Astrocyte of the spinal cord (primary cell): Measurements from ENCODE around the gene TLR2.

Source experiments
- DNase-seq: peaks from one replicate; pipeline ENCODE4 v3.0.0; 2011; ENCODE audit warnings: low read depth, low spot score
- H3K4me3 ChIP-seq: 2 replicates; pipeline ENCODE4 v1.5.1; 2011; ENCODE audit warnings: low read depth, mild to moderate bottlenecking, low read length, moderate library complexity
- CTCF ChIP-seq: IDR thresholded peaks from 2 replicates; pipeline ENCODE4 v1.5.1; 2012; ENCODE audit warnings: low read depth, mild to moderate bottlenecking, low read length, inconsistent platforms
- in situ Hi-C: cut with HindIII; loops from 2 replicates; pipeline ENCODE4 v1.10.0; 2017; ENCODE audit warnings: low sequenced_read_pairs

Gene TLR2

DNA sequence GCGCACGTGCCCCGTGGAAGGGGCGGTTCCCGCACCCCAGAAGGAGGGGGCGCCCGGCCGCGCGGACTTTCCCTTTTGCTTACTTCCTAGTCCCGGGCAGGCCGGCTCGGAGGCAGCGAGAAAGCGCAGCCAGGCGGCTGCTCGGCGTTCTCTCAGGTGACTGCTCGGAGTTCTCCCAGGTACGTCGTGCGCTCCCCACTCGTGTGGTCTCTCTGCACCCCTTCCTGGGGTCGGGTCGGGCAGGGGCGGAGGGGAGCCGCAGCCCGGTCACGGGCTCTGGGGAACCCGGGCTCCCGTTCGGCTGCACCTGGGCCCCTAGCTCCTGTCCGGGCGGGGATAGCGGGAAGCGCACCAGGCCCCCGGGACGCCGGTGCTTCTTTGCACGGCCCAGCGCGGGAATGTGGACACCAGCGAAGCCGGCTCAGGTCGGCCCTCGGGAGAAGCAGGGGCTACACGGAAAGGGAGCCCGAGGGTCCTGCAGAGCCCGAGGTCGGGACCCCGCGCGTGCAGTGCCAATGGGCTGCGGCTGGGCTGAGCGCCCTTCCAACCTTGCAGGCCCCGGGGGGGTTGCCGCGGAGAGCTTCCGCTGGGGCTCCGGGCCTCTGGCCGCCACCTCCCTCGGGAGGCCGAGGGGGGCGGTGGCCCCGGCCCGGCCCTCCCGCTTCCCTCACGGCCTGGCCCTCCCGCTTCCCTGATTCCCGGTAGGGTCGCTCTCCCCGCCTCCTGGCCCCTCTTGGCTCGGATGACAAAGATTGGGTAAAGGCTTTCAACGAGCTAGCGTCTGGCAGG is at the start of gene TLR2:
TSS of gene TLR2 (plus strand) at position 99 of the 789 bp plus-strand sequence. CDS start 18,628 bp downstream, outside the sequence.
- no peak for DNase-seq
- H3K4me3 ChIP-seq: peak within 1 kb of the TSS; percentile 45
- TF ChIP-seq CTCF: no peak
- in situ Hi-C loops: no loop called here

DNA sequence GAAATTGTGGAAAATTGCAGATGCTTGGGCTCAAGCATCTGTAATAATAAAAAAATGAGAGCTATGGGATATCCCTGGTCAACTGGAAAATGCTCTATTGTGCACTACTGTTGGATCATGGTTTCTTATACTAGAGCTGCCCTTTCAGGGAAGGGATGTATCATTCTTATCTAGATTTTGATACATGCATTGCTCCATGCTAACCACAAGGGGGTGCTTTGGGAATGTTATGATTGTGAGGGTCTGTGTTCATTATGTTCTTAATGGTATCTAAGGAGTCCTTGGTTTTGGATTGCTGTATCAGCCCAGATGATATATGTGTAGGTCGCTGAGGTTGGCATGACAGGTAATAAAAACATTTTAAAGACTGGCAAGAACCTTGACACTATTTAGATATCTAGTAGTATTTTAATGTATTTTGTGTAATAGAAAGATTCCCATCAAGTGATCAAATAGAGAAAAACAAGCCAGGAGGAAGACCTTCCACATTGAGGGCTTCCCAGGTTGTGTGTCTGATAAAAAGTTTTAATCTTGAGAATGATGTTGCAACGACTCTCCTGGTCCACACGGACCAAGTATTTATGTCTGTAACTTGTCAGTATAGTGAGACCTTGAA is 49.2 kb upstream of the TLR2 start:
- in situ Hi-C loops: no loop called here
- peak; percentile 74 for TF ChIP-seq CTCF
- no peak overlapping the region for H3K4me3 ChIP-seq
- DNase-seq: peak; percentile 39

GRCh38 chr4:153635846-153636245 is 48.2 kb upstream of the TLR2 start:
- TF ChIP-seq CTCF: no peak
- no peak overlapping the region for H3K4me3 ChIP-seq
- no peak for DNase-seq
- in situ Hi-C loops: no loop called here

DNA sequence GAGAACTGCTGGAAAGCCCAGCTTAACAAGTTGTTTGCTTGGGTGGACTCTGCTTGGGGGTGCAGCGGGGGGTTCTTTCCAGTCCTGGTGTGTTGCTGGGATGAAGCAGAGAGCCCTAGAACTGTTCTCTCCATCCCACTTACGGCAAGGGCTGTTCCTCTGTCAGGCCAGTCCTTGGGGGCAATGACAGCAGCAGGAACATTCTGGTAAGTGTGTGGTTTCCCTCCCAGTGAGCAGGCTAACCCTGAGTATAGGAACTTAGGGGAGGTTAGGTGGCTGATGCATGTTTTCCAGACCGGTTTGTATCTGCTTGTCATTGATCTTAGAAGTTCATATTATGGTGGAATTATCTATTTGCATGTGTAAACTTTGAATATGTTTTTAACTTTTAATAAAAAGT is 46.9 kb upstream of the TLR2 start:
- no peak overlapping the region for H3K4me3 ChIP-seq
- TF ChIP-seq CTCF: no peak
- in situ Hi-C loops: no loop called here
- no peak for DNase-seq

DNA sequence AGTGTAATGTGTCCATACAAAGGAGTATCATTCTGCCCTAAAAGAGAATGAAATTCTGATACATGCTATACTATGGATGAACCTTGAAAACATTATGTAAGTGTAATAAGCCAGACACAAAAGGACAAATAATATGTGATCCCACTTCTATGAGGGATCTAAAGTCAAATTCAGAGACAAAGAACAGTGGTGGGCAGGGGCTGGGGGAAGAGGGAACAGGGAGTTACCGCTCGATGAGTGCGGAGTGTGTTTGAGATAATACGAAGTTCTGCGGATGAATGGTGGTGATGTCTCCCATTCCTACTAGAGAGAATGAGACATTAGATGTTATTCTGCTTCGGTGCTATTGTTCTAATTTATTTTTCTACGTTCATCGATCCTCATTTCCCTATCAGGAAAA is 46.1 kb upstream of the TLR2 start:
- no peak for TF ChIP-seq CTCF
- H3K4me3 ChIP-seq: no peak overlapping the region
- DNase-seq: no peak
- in situ Hi-C loops: no loop called here

DNA sequence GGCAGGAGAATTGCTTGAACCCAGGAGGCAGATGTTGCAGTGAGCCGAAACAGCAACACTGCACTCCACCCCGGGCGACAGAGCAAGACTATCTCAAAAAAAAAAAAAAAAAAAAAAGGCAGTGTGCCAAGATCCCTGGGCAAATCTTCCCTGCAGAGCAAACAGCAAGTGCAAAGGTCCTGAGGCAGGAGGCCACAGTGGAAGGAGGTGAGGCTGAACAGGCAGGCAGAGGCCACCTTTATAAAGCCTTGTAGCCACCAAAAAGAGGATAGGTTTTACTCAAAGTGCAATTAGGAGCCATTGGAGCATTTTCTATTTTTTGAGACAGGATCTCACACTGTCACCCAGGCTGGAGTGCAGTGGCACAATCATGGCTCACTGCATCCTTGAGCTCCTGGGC is 45.1 kb upstream of the TLR2 start:
- no peak for DNase-seq
- in situ Hi-C loops: no loop called here
- H3K4me3 ChIP-seq: no peak overlapping the region
- no peak for TF ChIP-seq CTCF
